Upper lobe of left lung (tissue), 6 donors: ENCODE measurements around the gene DCST1. TPM values are rescaled to one million over a fixed set of nuclear protein-coding genes. Genes with fewer than 3 reads are reported as not detected.
"Not testable (repeated sequence)": the region's sequence is repeated elsewhere in the genome, so short reads cannot be mapped to it uniquely, and the experiment has no call there.

Experiments
- ATAC-seq, 2 donors: fragments of 200-7000 bp; cut with Tn5 transposase; one replicate each; pipeline ENCODE4 v1.9.1; 2022; ENCODE audit warnings: mild to moderate bottlenecking in 2 of 2, moderate library complexity in 2 of 2; ENCODE audit not compliant: low FRiP score in 2 of 2
- DNase-seq, 2 donors: peaks; one replicate each; pipeline ENCODE4 v3.0.0-alpha.2; 2019 to 2020
- H3K27ac ChIP-seq, 4 donors: fragments of 200-600 bp; sonication (generic); one replicate each; pipeline ENCODE4 v1.5.1; 2016 to 2019
- H3K27me3 ChIP-seq, 4 donors: fragments of 200-600 bp; sonication (generic); one replicate each; pipeline ENCODE4 v1.5.1; 2017 to 2019
- H3K36me3 ChIP-seq, 4 donors: fragments of 200-600 bp; sonication (generic); one replicate each; pipeline ENCODE4 v1.5.1; 2016 to 2019
- H3K4me1 ChIP-seq, 4 donors: fragments of 200-600 bp; sonication (generic); one replicate each; pipeline ENCODE4 v1.5.1; 2018 to 2019
- H3K4me3 ChIP-seq, 4 donors: fragments of 200-600 bp; sonication (generic); one replicate each; pipeline ENCODE4 v1.5.1; 2017 to 2019; ENCODE audit warnings: mild to moderate bottlenecking in 2 of 4, moderate library complexity in 1 of 4
- H3K9me3 ChIP-seq, 4 donors: fragments of 200-600 bp; sonication (generic); one replicate each; pipeline ENCODE4 v1.5.1; 2018 to 2019
- CTCF ChIP-seq, 6 experiments: fragments of 450-650 bp in 4 of 6; fragments of 200-600 bp in 2 of 6; sonication (generic) in 2 of 6; IDR thresholded peaks; one replicate each; pipeline ENCODE4 v1.5.1; 2016 to 2019; ENCODE audit warnings: antibody characterized with exemption in 6 of 6
- EP300 ChIP-seq, 4 donors: sonication (generic); formaldehyde crosslinking; IDR thresholded peaks; one replicate each; pipeline ENCODE4 v1.5.1; 2017; ENCODE audit warnings: antibody characterized with exemption in 4 of 4, control low read depth in 2 of 4
- POLR2A ChIP-seq, 4 donors: fragments of 450-650 bp; IDR thresholded peaks; one replicate each; pipeline ENCODE4 v1.5.1; 2016 to 2017; ENCODE audit warnings: antibody characterized with exemption in 4 of 4, mild to moderate bottlenecking in 2 of 4
- POLR2AphosphoS5 ChIP-seq, 2 donors: sonication (generic); formaldehyde crosslinking; IDR thresholded peaks; one replicate each; pipeline ENCODE4 v1.5.1; 2017; ENCODE audit warnings: antibody characterized with exemption in 2 of 2
- WGBS, 2 donors: methylation state at CpG; one replicate each; pipeline ENCODE4 v1.1.5; 2017 to 2018; 5-methylcytosine and 5-hydroxymethylcytosine counted together
- total RNA-seq, 6 donors: library from RNA; depleted of rRNA in 4 of 6; stranded (reverse); fragments of >200 nt in 4 of 6; gene quantifications; one replicate each; pipeline versions ENCODE4 v1.1.0 to v1.2.1, GENCODE V29; 2016 to 2021
- donor health status: DM: no; HTN: no; CAD: no; lungs with moderate emphysema.
- donor health status: DM: no; HTN: yes; CAD: no; lungs with severe emphysema.

Gene DCST1
- under 1 TPM in 1 of 6 donors, not detected in 5; 0.89 TPM for total RNA-seq

- Histone ChIP-seq H3K9me3 (no peaks in the 10 kb centered on the region), H3K27ac (no peak within 1 kb of the TSS), H3K36me3 (no peaks in the 10 kb centered on the region), H3K4me1 (peaks cover 0 to 4% (median 2%) of the 10 kb centered on the region in 4 donors), H3K4me3 (no peak within 1 kb of the TSS), H3K27me3 (no peaks in the 10 kb centered on the region)
- WGBS, 2 donors: 95 to 98% methylated on average over 7 to 9 of the region's 9 CpGs
- ATAC-seq: no peak
- DNase-seq: no peak
- TF ChIP-seq POLR2A (IDR thresholded peaks at IDR 0.05) (no peak), EP300 (IDR thresholded peaks at IDR 0.05) (no peak)
Measured at GRCh38 chr1:155033524-155033923, at the start of gene DCST1, which contains the start of gene DCST2. Gene DCST1 (plus strand): TSS chr1:155033824. CDS start chr1:155034037, 213 bp downstream. Gene DCST2 (minus strand): TSS chr1:155033781. CDS start chr1:155033701, 80 bp downstream.

- H3K27ac ChIP-seq, H3K9me3 ChIP-seq, H3K27me3 ChIP-seq, ATAC-seq, DNase-seq, H3K4me3 ChIP-seq: not testable (repeated sequence)
- peaks cover 0 to 41% (median 20%) of the 10 kb centered on the region in 4 donors for H3K36me3 ChIP-seq
- H3K4me1 ChIP-seq: peaks cover 16 to 33% (median 18%) of the 10 kb centered on the region in 4 donors
- WGBS, 2 donors: 94 to 96% methylated on average over 4 of the region's 4 CpGs
Measured at GRCh38 chr1:154986736-154987135, 46.9 kb upstream of the DCST1 start.

- DNase-seq: no peak
- ATAC-seq: no peak
- 66 to 75% methylated on average over 6 of the region's 6 CpGs for WGBS, 2 donors
- Histone ChIP-seq H3K36me3 (peaks cover 0 to 42% (median 21%) of the 10 kb centered on the region in 4 donors), H3K27me3 (no peaks in the 10 kb centered on the region), H3K27ac (no peak overlapping the region), H3K4me3 (no peak overlapping the region), H3K4me1 (peaks cover 14 to 28% (median 16%) of the 10 kb centered on the region in 4 donors), H3K9me3 (no peaks in the 10 kb centered on the region)
- TF ChIP-seq CTCF (IDR thresholded peaks at IDR 0.05) (no peak), POLR2AphosphoS5 (IDR thresholded peaks at IDR 0.05) (no peak), POLR2A (IDR thresholded peaks at IDR 0.05) (no peak), EP300 (IDR thresholded peaks at IDR 0.05) (no peak)
Measured at GRCh38 chr1:154987326-154987725, 46.3 kb upstream of the DCST1 start.

GRCh38 chr1:154988058-154988954 is 45.3 kb upstream of the DCST1 start:
- no peak for DNase-seq
- Histone ChIP-seq H3K4me1 (peaks cover 10 to 23% (median 12%) of the 10 kb centered on the region in 4 donors), H3K4me3 (no peak overlapping the region), H3K27ac (no peak overlapping the region), H3K36me3 (peaks cover 0 to 49% (median 23%) of the 10 kb centered on the region in 4 donors), H3K9me3 (no peaks in the 10 kb centered on the region), H3K27me3 (no peaks in the 10 kb centered on the region)
- no peak for TF ChIP-seq POLR2AphosphoS5 (IDR thresholded peaks at IDR 0.05)
- no peak for TF ChIP-seq CTCF (IDR thresholded peaks at IDR 0.05)
- WGBS, 2 donors: 85 to 88% methylated on average over 7 to 17 of the region's 17 CpGs
- ATAC-seq: no peak

- Histone ChIP-seq H3K4me1 (peaks cover 1 to 12% (median 3%) of the 10 kb centered on the region in 4 donors), H3K4me3 (no peak overlapping the region), H3K27ac (no peak overlapping the region), H3K9me3 (no peaks in the 10 kb centered on the region), H3K36me3 (peaks cover 0 to 49% (median 23%) of the 10 kb centered on the region in 4 donors), H3K27me3 (no peaks in the 10 kb centered on the region)
- no peak for ATAC-seq
- no peak for TF ChIP-seq POLR2AphosphoS5 (IDR thresholded peaks at IDR 0.05)
- TF ChIP-seq POLR2A (IDR thresholded peaks at IDR 0.05): no peak
- TF ChIP-seq EP300 (IDR thresholded peaks at IDR 0.05): no peak
- no peak for TF ChIP-seq CTCF (IDR thresholded peaks at IDR 0.05)
- WGBS, 2 donors: 82 to 93% methylated on average over 2 to 3 of the region's 3 CpGs
- DNase-seq: no peak
Measured at GRCh38 chr1:154989195-154989860, 44.3 kb upstream of the DCST1 start.
